HG03135 (cell line): ENCODE results near the gene PAX5.

Source experiments
- ATAC-seq: cut with Tn5 transposase; IDR thresholded peaks from one replicate; pipeline ENCODE4 v1.9.1; 2021; ENCODE audit warnings: mild to moderate bottlenecking, moderate library complexity; ENCODE audit not compliant: unreplicated experiment

PAX5 gene

DNA sequence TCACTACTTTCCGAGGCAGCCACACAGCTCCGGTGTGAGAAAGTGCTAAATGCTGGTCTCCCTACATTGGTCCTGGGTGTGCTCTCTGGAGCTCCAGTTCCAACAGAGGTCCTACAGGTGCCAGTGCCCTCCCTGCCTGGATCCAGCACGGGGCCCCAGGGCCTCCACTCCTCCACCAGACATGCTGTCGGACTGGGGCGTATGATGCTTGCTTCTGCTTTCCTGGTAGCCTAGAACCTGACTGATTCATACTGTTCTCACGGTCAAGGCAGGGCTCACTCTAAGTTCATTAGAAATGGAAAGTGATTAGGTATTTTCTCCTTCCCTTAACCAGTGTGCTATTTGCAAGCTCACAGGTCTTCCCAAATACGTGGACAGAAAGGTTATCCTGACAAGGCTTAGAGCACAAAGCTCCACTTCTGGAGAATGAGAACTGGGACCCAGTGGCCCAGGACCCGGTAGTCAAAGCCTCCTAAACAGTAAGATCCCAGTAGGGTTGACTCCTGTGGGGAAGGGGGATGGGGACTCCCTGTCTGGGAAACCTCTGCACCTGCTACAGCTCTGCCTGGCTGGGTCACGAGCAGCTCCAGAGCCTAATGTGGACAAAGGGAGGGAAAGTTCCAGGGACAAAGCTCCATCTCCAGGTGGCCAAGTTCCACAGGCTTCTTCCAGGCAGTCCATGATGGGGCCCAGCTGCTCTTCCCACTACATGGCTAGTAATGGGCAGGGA lies 98.1 kb downstream of the PAX5 start:
- no peak for ATAC-seq

DNA sequence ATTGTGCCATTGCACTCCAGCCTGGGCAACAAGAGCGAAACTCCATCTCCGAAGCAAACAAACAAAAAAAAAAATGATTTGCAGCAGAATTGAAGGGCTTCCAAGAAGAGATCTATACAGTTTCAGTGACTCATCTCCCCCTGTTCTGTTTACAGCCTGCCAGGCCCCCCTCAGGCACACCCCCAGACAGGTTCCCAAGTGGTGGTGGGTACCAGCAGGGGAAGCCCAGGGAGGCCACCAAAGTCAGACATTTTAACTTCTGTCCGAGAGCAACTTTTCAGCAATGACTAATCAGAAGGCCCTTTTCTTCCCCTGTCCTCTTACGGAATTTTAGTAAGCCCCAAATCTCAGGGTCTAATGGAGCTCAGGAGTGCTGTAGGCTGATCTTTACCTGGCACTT lies 98.7 kb downstream of the PAX5 start:
- ATAC-seq = no peak

GRCh38 chr9:36934478-36935065 lies 99.5 kb downstream of the PAX5 start:
- no peak for ATAC-seq

DNA sequence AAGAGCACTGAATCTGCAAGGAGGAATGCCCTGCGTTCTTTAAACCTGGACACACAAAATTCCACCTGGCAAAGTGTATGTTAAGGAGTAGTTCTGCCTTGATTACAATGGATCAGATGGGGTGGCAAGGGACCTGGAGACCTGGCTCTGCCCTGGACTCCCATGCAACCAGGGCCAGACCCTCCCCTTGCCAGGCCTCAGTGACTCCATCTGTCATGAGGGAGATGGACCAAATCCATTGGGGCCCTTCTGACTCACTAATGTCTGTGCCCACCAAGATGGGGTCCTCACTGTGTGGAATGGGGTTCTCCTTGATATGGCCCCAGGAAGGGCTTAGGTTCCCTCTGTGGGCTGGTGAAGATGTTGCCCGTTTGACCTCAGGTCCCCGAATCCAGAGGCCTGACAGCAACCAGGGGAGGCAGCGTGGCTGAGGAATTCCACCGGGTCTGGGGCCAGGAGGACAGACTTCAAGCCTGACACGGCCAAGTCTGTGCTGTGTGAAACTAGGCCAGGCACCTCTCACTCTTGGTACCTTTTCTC lies 100.3 kb downstream of the PAX5 start:
- no peak for ATAC-seq

- no peak for ATAC-seq
Measured at GRCh38 chr9:36932198-36932597, 101.9 kb downstream of the PAX5 start.

GRCh38 chr9:36930941-36931340 lies 103.1 kb downstream of the PAX5 start:
- no peak for ATAC-seq

- ATAC-seq = no peak
Measured at GRCh38 chr9:36929350-36929675, 104.8 kb downstream of the PAX5 start.

- ATAC-seq = no peak
Measured at GRCh38 chr9:36928670-36929349, 105.3 kb downstream of the PAX5 start.

GRCh38 chr9:36928210-36928609 lies 105.9 kb downstream of the PAX5 start:
- no peak for ATAC-seq

DNA sequence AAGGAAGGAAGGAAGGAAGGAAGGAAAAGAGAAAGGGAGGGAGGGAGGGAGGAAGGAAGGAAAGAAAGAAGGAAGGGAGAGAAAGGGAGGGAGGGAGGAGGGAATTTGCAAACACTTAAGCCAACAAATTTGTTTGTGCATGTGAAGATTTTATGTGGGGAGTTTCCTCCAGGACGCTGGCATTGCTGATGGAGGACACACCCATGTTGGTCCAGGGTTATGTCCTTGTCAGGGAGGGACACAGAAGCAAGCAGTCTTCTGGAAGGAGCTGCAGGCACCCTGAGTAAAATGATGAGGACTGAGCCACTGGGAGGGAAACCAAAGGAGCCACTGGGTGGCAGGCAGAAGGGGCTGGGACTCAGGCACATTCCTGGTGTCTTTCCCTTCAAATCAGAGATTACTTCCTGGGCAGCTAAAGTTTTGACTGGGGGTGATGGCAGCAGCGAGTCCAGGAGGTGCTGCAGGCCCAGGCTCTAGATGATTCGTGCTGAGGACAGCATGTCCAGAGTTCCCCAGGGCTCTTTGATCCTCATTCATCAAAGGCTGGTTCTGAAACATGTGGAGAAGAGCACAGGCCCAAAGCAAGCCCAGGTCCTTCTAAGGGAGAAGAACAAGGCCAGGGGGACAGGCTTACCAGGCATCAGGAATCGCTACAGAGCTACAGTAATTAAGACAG lies 109.2 kb downstream of the PAX5 start:
- no peak for ATAC-seq

DNA sequence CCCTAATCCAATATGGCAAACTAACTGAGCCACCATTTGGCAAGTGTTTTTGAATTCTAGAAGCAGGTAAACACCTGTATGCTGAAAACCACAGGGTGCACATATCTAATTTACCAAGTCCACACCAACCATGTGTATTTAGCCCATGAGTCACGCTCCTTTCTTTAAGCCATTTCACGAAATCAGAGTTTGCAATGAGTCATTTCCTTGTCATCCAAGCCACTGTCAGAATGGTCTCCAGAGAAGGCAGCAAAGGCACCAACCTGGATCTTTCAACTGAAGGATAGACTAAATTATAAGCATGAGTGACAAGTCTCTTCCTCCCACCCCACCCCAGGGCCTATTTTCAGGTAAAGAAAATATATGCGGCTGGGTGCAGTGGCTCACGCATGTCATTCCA lies 110.0 kb downstream of the PAX5 start:
- ATAC-seq = no peak

- ATAC-seq = no peak
Measured at GRCh38 chr9:36923025-36923625, 110.9 kb downstream of the PAX5 start.

DNA sequence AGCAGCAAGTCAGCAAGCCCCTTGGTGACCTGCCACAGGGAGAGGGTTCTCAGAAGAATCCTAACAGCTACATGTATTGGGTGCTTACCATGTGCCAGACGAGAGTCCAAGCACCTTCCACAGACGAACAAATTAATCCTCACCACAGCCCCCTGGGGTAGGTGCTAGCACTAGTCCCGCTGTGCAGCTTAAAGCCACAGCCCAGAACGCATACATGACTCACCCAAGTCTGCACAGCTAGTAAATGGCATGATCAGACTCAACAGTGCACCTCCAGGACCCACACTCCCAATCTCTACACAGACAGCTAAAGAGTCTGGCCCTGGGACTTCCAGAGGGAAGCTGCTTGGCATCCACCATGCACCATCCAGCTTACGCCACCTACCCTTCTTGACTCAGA lies 111.5 kb downstream of the PAX5 start:
- ATAC-seq = no peak

GRCh38 chr9:36914212-36914577 lies 119.9 kb downstream of the PAX5 start:
- no peak for ATAC-seq

- ATAC-seq = no peak
Measured at GRCh38 chr9:36913393-36914211, 120.5 kb downstream of the PAX5 start.

DNA sequence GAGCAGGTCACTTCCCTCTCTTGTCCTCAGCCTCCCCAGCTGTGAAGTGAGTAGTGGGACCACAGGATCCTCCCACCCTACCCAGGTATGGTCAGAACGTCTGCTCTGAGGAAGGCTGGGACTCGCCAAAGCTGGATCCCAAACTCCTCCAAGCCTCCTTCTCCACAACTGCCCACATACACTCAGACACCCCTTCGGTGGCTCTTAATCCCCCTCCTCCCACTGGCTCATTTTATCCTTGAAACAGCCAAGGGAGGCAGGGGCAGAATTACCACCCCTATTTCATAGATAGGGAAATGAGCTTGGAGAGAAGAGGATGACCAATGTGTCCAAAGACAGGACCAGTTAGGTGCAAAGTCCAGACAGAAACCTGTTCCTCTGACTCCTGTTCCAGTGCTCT lies 121.4 kb downstream of the PAX5 start:
- no peak for ATAC-seq

- no peak for ATAC-seq
Measured at GRCh38 chr9:36911601-36912412, 122.3 kb downstream of the PAX5 start.

GRCh38 chr9:36911037-36911436 lies 123.0 kb downstream of the PAX5 start:
- no peak for ATAC-seq

- ATAC-seq = no peak
Measured at GRCh38 chr9:36906492-36906891, 127.6 kb downstream of the PAX5 start.
